Vagina (tissue), 2 donors: Measurements from ENCODE around the gene ZNF783. TPM values are rescaled to one million over a fixed set of nuclear protein-coding genes. Genes with fewer than 3 reads are reported as not detected.
"Not testable (repeated sequence)": the region's sequence is repeated elsewhere in the genome, so short reads cannot be mapped to it uniquely, and the experiment has no call there.

Experiments
- DNase-seq, 2 donors: peaks; one replicate each; pipeline ENCODE4 v3.0.0-alpha.2; 2017; ENCODE audit errors: extremely low spot score in 2 of 2
- H3K27ac ChIP-seq: fragments of 200-600 bp; sonication (generic); one replicate; pipeline ENCODE4 v1.5.1; 2019
- H3K27me3 ChIP-seq: fragments of 200-600 bp; sonication (generic); one replicate; pipeline ENCODE4 v1.5.1; 2019
- H3K36me3 ChIP-seq, 2 donors: fragments of 200-600 bp; sonication (generic); one replicate each; pipeline ENCODE4 v1.5.1; 2017 to 2019
- H3K4me1 ChIP-seq: fragments of 200-600 bp; sonication (generic); one replicate; pipeline ENCODE4 v1.5.1; 2019
- H3K4me3 ChIP-seq, 2 donors: fragments of 200-600 bp; sonication (generic); 1 replicate in 1 of 2; 2 replicates in 1 of 2; pipeline ENCODE4 v1.5.1; 2016 to 2019
- H3K9me3 ChIP-seq: fragments of 200-600 bp; sonication (generic); one replicate; pipeline ENCODE4 v1.5.1; 2019
- CTCF ChIP-seq, 3 experiments: fragments of 450-650 bp in 2 of 3; fragments of 200-600 bp in 1 of 3; sonication (generic) in 1 of 3; IDR thresholded peaks; one replicate each; pipeline ENCODE4 v1.5.1; 2017 to 2019; ENCODE audit warnings: antibody characterized with exemption in 3 of 3, mild to moderate bottlenecking in 2 of 3, moderate library complexity in 2 of 3
- POLR2A ChIP-seq, 2 donors: fragments of 450-650 bp; IDR thresholded peaks; one replicate each; pipeline ENCODE4 v1.6.1; 2017; ENCODE audit warnings: antibody characterized with exemption in 2 of 2, mild to moderate bottlenecking in 2 of 2, moderate library complexity in 2 of 2
- POLR2AphosphoS5 ChIP-seq, 2 donors: sonication (generic); formaldehyde crosslinking; IDR thresholded peaks; one replicate each; pipeline ENCODE4 v1.9.0; 2017; ENCODE audit warnings: antibody characterized with exemption in 2 of 2, mild to moderate bottlenecking in 2 of 2, low read depth in 1 of 2; ENCODE audit not compliant: insufficient read depth in 1 of 2
- intact Hi-C: fragments of 100-400 bp; cut with DNase I; formaldehyde crosslinking; loops from one replicate; pipeline ENCODE4 v1.15.1; 2023
- total RNA-seq: library from RNA; depleted of rRNA; stranded (reverse); fragments of >200 nt; gene quantifications from one replicate; pipeline ENCODE4 v1.2.3, GENCODE V29; 2016

Gene ZNF783
- total RNA-seq, 1 donor from 2014 or later = 13.8 TPM

DNA sequence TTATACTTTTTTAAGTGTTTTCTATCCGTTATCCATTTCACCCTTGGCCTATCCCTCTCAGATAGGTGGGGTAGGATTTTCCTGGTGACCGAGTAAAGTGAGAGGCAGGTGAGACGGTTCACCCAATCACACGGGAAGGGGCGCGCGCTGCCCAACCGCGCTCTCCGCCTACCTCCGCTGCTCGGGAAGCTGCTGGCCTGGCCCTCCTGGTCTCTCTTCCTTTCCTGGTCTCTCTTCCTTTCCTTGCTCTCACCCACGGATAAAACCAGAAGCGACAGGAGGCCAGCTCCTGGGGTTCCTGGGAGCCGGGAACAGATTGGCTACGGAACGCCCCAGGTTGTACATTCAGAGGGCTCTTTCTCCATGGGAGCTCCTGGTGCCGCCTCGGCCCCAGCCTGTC, 36.9 kb upstream of the ZNF783 start:
- no peaks in the 10 kb centered on the region for H3K9me3 ChIP-seq
- no peak for DNase-seq
- H3K27me3 ChIP-seq = no peaks in the 10 kb centered on the region
- peaks cover 0 to 43% of the 10 kb centered on the region in 2 donors for H3K36me3 ChIP-seq
- TF ChIP-seq POLR2AphosphoS5 (IDR thresholded peaks at IDR 0.05; ENCODE audit: insufficient read depth in 1 of 2, low read depth in 1 of 2) (no peak), POLR2A (IDR thresholded peaks at IDR 0.05) (no peak), CTCF (IDR thresholded peaks at IDR 0.05) (no peak)
- intact Hi-C loops = no loop called here
- H3K27ac ChIP-seq = no peak overlapping the region
- H3K4me3 ChIP-seq = no peak overlapping the region
- H3K4me1 ChIP-seq = no peaks in the 10 kb centered on the region

GRCh38 chr7:149225656-149226055, 36.3 kb upstream of the ZNF783 start:
- H3K36me3 ChIP-seq = peaks cover 0 to 37% of the 10 kb centered on the region in 2 donors
- no peak overlapping the region for H3K27ac ChIP-seq
- intact Hi-C loops = no loop called here
- no peak for TF ChIP-seq POLR2A (IDR thresholded peaks at IDR 0.05)
- TF ChIP-seq CTCF (IDR thresholded peaks at IDR 0.05) = no peak
- TF ChIP-seq POLR2AphosphoS5 (IDR thresholded peaks at IDR 0.05; ENCODE audit: insufficient read depth in 1 of 2, low read depth in 1 of 2) = no peak
- H3K4me1 ChIP-seq = no peaks in the 10 kb centered on the region
- H3K27me3 ChIP-seq = no peaks in the 10 kb centered on the region
- H3K4me3 ChIP-seq = no peak overlapping the region
- no peaks in the 10 kb centered on the region for H3K9me3 ChIP-seq
- DNase-seq = no peak

DNA sequence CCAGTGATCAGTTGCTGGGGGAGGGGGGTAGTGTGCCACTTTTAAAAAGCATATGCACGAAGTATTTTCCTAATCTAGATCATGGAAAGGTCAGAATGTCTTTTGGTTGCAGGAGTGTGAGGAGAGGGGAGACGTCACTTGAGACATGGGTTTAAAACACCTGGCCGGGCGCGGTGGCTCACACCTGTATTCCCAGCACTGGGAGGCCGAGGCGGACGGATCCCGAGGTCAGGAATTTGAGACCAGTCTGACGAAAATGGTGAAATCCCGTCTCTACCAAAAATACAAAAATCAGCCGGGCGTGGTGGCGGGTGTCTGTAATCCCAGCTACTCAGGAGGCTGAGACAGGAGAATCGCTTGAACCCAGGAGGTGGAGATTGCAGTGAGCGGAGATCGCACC, 35.6 kb upstream of the ZNF783 start:
- H3K27ac ChIP-seq, intact Hi-C loops, H3K4me3 ChIP-seq, H3K9me3 ChIP-seq, DNase-seq, H3K27me3 ChIP-seq, H3K4me1 ChIP-seq: not testable (repeated sequence)
- peaks cover 0 to 32% of the 10 kb centered on the region in 2 donors for H3K36me3 ChIP-seq

GRCh38 chr7:149226840-149227494, 35.0 kb upstream of the ZNF783 start:
- no peaks in the 10 kb centered on the region for H3K9me3 ChIP-seq
- no peaks in the 10 kb centered on the region for H3K27me3 ChIP-seq
- intact Hi-C loops = no loop called here
- H3K27ac ChIP-seq = no peak overlapping the region
- peaks cover 0 to 28% of the 10 kb centered on the region in 2 donors for H3K36me3 ChIP-seq
- no peak overlapping the region for H3K4me3 ChIP-seq
- H3K4me1 ChIP-seq = no peaks in the 10 kb centered on the region
- DNase-seq = no peak
- TF ChIP-seq CTCF (IDR thresholded peaks at IDR 0.05) (no peak), POLR2A (IDR thresholded peaks at IDR 0.05) (no peak), POLR2AphosphoS5 (IDR thresholded peaks at IDR 0.05; ENCODE audit: insufficient read depth in 1 of 2, low read depth in 1 of 2) (no peak)

GRCh38 chr7:149228831-149229471, 33.0 kb upstream of the ZNF783 start:
- Histone ChIP-seq H3K9me3 (no peaks in the 10 kb centered on the region), H3K27ac (no peak overlapping the region), H3K27me3 (no peaks in the 10 kb centered on the region), H3K36me3 (peaks cover 0 to 18% of the 10 kb centered on the region in 2 donors), H3K4me1 (no peaks in the 10 kb centered on the region), H3K4me3 (no peak overlapping the region)
- intact Hi-C loops = no loop called here
- TF ChIP-seq POLR2AphosphoS5 (IDR thresholded peaks at IDR 0.05; ENCODE audit: insufficient read depth in 1 of 2, low read depth in 1 of 2) (no peak), CTCF (IDR thresholded peaks at IDR 0.05) (no peak)
- DNase-seq = no peak
